ENCODE results near the gene ALG1. TPM values are rescaled to one million over a fixed set of nuclear protein-coding genes. Genes with fewer than 3 reads are reported as not detected.

Gene ALG1
- total and polyA plus RNA-seq, 2 of the 13 experiments (the other 11 are each of a cell fraction or from before 2014, with no cell fraction given), result 43.3 to 75.6 TPM

DNA sequence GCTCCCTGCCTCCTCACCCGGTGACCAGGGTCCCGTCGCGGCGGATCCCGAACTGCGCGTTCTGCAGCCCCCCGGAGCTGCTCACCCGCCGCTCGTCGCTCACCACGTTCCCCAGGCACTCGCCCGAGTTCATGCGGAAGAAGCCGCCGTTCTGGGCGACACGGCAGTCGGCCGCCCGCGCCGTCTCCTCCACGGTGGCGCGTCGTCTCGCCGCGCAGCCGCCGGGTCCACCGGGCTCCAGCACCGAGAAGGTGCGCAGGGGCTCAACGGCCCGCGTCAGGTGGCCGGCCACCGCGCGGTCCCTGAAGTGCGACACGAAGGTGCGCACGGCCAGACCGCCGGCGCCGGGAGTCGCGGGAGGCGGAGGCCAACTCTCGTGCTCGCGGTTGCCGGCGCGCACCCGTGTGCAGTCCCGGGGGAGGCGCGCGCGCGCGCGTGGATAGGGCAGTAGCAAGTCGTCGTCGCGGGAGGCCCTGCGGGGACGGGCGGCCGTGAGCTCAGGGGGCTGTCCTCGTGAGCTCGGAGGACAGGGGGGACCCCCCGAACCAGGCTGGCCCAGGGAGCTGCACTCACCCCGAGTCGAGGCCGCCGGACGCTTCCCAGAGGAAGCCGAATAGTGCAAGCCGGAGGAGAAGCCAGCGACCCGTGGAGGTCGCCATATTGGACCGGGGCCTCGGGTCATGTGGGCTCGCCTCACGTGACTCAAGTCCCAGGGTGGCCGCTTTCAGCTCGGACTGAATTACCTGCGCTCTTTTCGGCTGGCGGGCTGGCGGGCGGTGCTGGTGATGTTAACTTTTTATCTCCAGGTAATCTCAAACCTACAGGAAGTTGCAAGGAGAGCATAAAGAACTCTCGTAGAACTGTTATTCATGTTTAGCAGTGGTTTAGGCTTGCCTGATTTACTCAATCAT lies 38.1 kb upstream of the ALG1 start, which contains the start of gene NAGPA (continued):
- TF ChIP-seq, protein P1, sequence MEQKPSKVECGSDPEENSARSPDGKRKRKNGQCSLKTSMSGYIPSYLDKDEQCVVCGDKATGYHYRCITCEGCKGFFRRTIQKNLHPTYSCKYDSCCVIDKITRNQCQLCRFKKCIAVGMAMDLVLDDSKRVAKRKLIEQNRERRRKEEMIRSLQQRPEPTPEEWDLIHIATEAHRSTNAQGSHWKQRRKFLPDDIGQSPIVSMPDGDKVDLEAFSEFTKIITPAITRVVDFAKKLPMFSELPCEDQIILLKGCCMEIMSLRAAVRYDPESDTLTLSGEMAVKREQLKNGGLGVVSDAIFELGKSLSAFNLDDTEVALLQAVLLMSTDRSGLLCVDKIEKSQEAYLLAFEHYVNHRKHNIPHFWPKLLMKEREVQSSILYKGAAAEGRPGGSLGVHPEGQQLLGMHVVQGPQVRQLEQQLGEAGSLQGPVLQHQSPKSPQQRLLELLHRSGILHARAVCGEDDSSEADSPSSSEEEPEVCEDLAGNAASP (CRISPR knock-in tag; IDR thresholded peaks at IDR 0.05; ENCODE audit: borderline replicate concordance), result 0 out of 2 replicates have a peak, but pooled peaks have one; percentile 63
- TF ChIP-seq, protein P2, sequence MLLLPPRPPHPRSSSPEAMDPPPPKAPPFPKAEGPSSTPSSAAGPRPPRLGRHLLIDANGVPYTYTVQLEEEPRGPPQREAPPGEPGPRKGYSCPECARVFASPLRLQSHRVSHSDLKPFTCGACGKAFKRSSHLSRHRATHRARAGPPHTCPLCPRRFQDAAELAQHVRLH (CRISPR knock-in tag; IDR thresholded peaks at IDR 0.05; ENCODE audit: borderline replicate concordance, low read depth), result peak; percentile 96; the same call in 1 of the 2 replicates
- TF ChIP-seq ZBTB20 (CRISPR knock-in tag; IDR thresholded peaks at IDR 0.05; ENCODE audit: borderline replicate concordance, low read depth) (peak; percentile 86), ZNF550 (CRISPR knock-in tag; IDR thresholded peaks at IDR 0.05; ENCODE audit: borderline replicate concordance) (peak; percentile 34; the same call in 1 of the 2 replicates), RFX5 (IDR thresholded peaks at IDR 0.05; ENCODE audit: low read depth, low read length) (0 out of 2 replicates have a peak, but pooled peaks have one; percentile 22), ZNF558 (CRISPR knock-in tag; IDR thresholded peaks at IDR 0.05; ENCODE audit: borderline replicate concordance) (peak; percentile 85; the same call in 1 of the 2 replicates), ZBTB7B (CRISPR knock-in tag; IDR thresholded peaks at IDR 0.05) (peak; percentile 74; the same call in 1 of the 2 replicates), ZNF776 (CRISPR knock-in tag; IDR thresholded peaks at IDR 0.05) (peak; percentile 21; the same call in 1 of the 2 replicates), MIER2 (CRISPR knock-in tag; IDR thresholded peaks at IDR 0.05) (peak; percentile 44), ZNF160 (CRISPR knock-in tag; IDR thresholded peaks at IDR 0.05) (peak; percentile 90), CC2D1A (CRISPR knock-in tag; IDR thresholded peaks at IDR 0.05) (0 out of 2 replicates have a peak, but pooled peaks have one; percentile 39), ZNF670 (CRISPR knock-in tag; IDR thresholded peaks at IDR 0.05; ENCODE audit: borderline replicate concordance) (peak; percentile 22; the same call in 1 of the 2 replicates), ZNF496 (CRISPR knock-in tag; IDR thresholded peaks at IDR 0.05; ENCODE audit: insufficient replicate concordance) (no peak), LCORL (IDR thresholded peaks at IDR 0.05) (no peak), LCORL (CRISPR knock-in tag; IDR thresholded peaks at IDR 0.05) (peak; percentile 81; the same call in 1 of the 2 replicates)
- TF ChIP-seq, protein P3, sequence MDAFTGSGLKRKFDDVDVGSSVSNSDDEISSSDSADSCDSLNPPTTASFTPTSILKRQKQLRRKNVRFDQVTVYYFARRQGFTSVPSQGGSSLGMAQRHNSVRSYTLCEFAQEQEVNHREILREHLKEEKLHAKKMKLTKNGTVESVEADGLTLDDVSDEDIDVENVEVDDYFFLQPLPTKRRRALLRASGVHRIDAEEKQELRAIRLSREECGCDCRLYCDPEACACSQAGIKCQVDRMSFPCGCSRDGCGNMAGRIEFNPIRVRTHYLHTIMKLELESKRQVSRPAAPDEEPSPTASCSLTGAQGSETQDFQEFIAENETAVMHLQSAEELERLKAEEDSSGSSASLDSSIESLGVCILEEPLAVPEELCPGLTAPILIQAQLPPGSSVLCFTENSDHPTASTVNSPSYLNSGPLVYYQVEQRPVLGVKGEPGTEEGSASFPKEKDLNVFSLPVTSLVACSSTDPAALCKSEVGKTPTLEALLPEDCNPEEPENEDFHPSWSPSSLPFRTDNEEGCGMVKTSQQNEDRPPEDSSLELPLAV (CRISPR knock-in tag; conservative IDR thresholded peaks at IDR 0.05; ENCODE audit: low read depth), result no peak
- TF ChIP-seq, protein P4, sequence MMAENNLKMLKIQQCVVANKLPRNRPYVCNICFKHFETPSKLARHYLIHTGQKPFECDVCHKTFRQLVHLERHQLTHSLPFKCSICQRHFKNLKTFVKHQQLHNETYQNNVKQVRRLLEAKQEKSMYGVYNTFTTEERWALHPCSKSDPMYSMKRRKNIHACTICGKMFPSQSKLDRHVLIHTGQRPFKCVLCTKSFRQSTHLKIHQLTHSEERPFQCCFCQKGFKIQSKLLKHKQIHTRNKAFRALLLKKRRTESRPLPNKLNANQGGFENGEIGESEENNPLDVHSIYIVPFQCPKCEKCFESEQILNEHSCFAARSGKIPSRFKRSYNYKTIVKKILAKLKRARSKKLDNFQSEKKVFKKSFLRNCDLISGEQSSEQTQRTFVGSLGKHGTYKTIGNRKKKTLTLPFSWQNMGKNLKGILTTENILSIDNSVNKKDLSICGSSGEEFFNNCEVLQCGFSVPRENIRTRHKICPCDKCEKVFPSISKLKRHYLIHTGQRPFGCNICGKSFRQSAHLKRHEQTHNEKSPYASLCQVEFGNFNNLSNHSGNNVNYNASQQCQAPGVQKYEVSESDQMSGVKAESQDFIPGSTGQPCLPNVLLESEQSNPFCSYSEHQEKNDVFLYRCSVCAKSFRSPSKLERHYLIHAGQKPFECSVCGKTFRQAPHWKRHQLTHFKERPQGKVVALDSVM (CRISPR knock-in tag; IDR thresholded peaks at IDR 0.05), result peak; percentile 75
- TF ChIP-seq, protein P5, sequence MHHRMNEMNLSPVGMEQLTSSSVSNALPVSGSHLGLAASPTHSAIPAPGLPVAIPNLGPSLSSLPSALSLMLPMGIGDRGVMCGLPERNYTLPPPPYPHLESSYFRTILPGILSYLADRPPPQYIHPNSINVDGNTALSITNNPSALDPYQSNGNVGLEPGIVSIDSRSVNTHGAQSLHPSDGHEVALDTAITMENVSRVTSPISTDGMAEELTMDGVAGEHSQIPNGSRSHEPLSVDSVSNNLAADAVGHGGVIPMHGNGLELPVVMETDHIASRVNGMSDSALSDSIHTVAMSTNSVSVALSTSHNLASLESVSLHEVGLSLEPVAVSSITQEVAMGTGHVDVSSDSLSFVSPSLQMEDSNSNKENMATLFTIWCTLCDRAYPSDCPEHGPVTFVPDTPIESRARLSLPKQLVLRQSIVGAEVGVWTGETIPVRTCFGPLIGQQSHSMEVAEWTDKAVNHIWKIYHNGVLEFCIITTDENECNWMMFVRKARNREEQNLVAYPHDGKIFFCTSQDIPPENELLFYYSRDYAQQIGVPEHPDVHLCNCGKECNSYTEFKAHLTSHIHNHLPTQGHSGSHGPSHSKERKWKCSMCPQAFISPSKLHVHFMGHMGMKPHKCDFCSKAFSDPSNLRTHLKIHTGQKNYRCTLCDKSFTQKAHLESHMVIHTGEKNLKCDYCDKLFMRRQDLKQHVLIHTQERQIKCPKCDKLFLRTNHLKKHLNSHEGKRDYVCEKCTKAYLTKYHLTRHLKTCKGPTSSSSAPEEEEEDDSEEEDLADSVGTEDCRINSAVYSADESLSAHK (CRISPR knock-in tag; IDR thresholded peaks at IDR 0.05; ENCODE audit: borderline replicate concordance), result no peak
- TF ChIP-seq, protein P6, sequence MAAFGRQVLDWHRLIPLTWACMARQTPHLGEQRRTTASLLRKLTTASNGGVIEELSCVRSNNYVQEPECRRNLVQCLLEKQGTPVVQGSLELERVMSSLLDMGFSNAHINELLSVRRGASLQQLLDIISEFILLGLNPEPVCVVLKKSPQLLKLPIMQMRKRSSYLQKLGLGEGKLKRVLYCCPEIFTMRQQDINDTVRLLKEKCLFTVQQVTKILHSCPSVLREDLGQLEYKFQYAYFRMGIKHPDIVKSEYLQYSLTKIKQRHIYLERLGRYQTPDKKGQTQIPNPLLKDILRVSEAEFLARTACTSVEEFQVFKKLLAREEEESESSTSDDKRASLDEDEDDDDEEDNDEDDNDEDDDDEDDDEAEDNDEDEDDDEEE (CRISPR knock-in tag; IDR thresholded peaks at IDR 0.05), result peak; percentile 93
